GM10248 (cell line): Measurements from ENCODE around the gene CDH23.

Source experiments
- CTCF ChIA-PET: fragments of 300-600 bp; sonication (Branson Sonifier 250); formaldehyde crosslinking; extraction: SDS; loops from one replicate; lab custom pipeline; 2021; ENCODE audit warnings: antibody characterized with exemption; lab: Yijun Ruan, JAX
- POLR2A ChIA-PET: fragments of 350-650 bp; sonication (Branson Sonifier 250); formaldehyde crosslinking; extraction: SDS; loops from one replicate; lab custom pipeline; 2020; ENCODE audit warnings: antibody characterized with exemption; lab: Yijun Ruan, JAX
- DNase-seq: peaks from one replicate; pipeline ENCODE4 v3.0.0; 2012; ENCODE audit errors: extremely low spot score
- TF ChIP-seq, protein P1 (sequence below): IDR thresholded peaks from 2 replicates; pipeline ENCODE4 v1.5.1; 2012; ENCODE audit warnings: mild to moderate bottlenecking, low read depth; ENCODE audit errors: extremely low read depth, missing control alignments, control extremely low read depth

Gene CDH23

DNA sequence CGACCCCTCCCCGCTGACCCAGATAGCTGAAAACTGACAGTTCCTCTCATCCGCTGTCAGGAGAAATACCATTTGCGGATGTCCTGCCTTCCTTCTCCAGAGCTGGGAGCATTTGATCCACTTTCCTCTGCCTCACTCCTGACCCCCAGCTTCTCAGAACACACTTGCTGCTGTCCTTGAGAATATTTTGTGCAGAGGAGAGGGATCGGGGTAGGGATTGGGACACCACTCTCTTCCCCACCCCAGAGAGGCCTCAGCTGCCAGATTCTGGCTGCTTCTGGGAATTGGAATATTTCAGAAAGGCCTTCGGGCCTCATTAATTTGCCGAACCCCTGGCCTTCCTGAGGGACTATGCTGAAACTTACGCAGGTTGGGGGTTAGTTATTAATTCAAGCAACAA lies 225.9 kb downstream of the CDH23 start:
- CTCF ChIA-PET: interaction anchor here (1.3 to 3.8 kb wide), 7 partner anchors 10 to 230 kb away, joined by 3 to 20 read pairs (median 8); no protein-coding TSS in a partner anchor
- POLR2A ChIA-PET: no interaction called here
- TF ChIP-seq, protein P1, sequence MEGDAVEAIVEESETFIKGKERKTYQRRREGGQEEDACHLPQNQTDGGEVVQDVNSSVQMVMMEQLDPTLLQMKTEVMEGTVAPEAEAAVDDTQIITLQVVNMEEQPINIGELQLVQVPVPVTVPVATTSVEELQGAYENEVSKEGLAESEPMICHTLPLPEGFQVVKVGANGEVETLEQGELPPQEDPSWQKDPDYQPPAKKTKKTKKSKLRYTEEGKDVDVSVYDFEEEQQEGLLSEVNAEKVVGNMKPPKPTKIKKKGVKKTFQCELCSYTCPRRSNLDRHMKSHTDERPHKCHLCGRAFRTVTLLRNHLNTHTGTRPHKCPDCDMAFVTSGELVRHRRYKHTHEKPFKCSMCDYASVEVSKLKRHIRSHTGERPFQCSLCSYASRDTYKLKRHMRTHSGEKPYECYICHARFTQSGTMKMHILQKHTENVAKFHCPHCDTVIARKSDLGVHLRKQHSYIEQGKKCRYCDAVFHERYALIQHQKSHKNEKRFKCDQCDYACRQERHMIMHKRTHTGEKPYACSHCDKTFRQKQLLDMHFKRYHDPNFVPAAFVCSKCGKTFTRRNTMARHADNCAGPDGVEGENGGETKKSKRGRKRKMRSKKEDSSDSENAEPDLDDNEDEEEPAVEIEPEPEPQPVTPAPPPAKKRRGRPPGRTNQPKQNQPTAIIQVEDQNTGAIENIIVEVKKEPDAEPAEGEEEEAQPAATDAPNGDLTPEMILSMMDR: no peak
- DNase-seq: no peak

DNA sequence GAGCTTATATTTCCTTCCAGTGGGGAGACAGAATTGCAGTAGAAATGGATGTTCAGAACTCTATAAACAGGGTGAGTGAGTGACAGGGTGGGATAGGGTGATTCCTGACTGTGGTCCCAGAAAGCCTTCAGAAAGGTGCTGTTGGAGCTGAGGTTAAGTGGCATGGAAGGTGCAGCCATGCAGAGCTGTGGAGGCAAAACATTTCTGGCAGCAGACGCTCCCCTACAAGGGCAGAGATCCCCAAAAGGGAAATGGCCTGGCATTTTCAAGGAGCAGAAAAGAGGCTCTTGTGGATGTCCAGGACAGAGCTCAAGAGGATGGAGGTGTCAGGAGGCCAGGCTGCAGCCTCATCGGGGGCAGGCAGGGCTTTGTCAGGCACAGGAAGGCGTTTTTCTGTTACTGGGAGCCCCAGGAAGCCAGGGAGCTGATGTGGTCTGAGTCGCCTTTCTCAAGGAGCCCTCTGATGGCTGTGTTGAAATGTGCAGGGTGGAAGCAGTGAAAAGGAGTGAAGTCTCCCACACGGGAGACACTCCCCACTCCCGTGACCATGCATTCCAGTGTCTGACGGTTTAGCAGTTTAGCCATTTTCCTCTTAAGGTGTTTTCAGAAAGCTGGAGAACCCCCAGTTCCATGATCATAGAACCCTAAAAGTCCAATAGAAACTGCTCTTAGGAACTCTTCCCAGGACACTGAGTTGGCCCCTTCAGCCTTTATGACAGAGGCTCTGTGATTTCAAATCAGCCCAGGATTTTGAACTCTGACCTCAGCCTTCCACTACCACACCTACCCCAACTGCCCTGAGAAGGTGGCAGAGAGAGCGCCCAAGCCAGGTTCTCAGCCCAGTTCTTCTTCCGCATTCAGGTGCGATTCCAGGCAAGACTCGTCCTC lies 226.6 kb downstream of the CDH23 start:
- DNase-seq: no peak
- TF ChIP-seq, protein P1: no peak
- ChIA-PET POLR2A (no interaction called here), CTCF (interaction anchor here (1.3 to 3.8 kb wide), 6 partner anchors 11 to 231 kb away, joined by 3 to 20 read pairs (median 8); no protein-coding TSS in a partner anchor)

DNA sequence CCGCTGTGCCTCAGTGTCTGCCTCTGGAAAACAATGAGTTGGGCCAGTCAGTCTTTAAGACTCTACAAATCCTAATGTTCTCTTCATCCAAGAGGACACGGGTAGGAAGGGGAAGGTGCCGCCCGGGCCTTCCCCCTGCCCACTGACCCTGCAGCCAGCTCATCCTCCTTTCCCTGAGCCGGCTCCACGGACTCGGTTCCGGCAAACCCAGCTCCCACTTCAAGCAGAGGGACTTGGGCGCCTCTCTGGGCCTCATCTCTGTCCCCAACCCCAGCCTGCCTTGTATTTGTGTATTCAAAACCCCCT lies 227.2 kb downstream of the CDH23 start:
- DNase-seq: no peak
- TF ChIP-seq, protein P1: no peak
- POLR2A ChIA-PET: no interaction called here
- CTCF ChIA-PET: interaction anchor here (1.1 to 3.8 kb wide), 7 partner anchors 12 to 140 kb away, joined by 3 to 20 read pairs (median 8); no protein-coding TSS in a partner anchor

DNA sequence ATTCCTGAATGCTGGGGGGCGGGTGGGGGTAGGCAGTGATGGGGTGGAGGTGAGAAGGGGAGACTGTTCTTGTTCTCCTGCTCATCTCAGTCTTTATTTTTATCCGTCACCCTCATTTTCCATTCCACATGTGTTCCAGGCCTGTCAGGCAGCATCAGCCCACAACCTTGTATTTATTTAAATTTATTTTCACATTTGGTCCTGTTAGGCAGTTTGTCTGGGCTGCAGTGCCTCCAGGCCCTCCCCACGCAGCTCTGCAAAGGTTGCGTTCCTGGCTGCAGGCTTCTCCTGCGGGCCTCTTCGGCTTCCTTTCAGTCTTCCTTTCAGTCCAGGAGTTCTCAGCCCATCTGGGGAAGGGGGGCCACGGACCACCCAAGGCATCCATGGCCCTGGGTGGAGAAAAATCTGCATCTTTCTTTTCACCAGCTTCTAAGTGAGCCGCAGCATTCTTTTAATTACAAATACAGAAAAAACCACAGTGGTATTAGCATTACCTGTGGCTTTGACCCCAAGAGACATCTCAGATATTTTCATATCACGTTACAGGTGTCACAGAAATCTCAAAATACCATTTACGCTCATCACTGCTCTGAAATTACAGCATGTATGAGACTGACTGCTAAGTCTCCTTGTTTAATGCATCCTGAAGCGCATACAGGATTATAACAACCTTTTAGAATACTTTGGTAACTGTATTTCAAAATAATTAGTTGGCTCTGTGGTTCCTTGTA lies 228.9 kb downstream of the CDH23 start:
- TF ChIP-seq, protein P1: no peak
- DNase-seq: no peak
- POLR2A ChIA-PET: no interaction called here
- CTCF ChIA-PET: interaction anchor here (1.3 to 3.4 kb wide), 2 partner anchors 12 to 17 kb away, joined by 4 to 20 read pairs; no protein-coding TSS in a partner anchor

DNA sequence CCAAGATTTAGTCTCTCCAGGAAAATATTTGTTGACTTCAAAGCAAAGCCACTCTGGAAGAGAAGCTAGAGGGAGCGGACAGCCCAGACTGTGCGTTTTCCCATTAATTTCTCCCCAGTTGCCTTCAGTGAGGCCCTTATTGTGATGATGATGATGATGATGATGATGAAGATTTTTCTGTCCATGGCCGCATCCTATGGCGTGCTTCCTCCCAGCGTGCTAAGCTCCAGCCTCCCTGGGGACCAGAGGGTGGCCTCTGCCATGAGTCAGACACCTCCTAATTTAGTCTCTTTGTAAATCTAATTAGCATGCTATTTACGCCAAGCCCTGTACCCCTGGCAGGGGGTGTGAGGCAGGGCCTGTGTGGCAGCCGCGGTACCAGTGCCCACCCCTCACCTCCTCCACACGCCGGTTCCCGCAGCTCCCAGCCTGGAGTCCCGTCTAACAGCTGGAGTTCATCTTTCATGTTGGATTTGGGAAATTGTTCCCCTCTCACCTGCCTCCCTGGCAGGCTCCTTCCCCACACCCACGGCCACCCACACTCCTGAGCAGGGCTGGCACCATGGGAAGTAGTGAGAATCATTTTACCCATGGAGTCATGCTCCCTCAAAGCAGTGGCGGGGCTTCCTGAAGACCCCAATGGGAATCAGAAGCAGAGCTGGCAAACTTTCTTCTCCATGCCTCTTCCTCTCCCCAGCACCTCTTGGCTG lies 230.7 kb downstream of the CDH23 start:
- CTCF ChIA-PET: interaction anchor here (0.8 to 1.4 kb wide), 2 partner anchors 10 to 57 kb away, joined by 3 read pairs; no protein-coding TSS in a partner anchor

More for the DNA sequence above, 230.7 kb downstream of the CDH23 start:
- POLR2A ChIA-PET: no interaction called here
- TF ChIP-seq, protein P1: no peak
- no peak for DNase-seq
